Liver (tissue), 3 donors: ENCODE results near the gene SLC35B4.
"Not testable (repeated sequence)": the region's sequence is repeated elsewhere in the genome, so short reads cannot be mapped to it uniquely, and the experiment has no call there.

Experiments used
- CTCF ChIP-seq: fragments of 150-350 bp; IDR thresholded peaks from 2 replicates; pipeline ENCODE4 v1.5.1; 2017; ENCODE audit warnings: improper control_type of control experiment, low read depth, low read length; ENCODE audit not compliant: missing input control
- EGR1 ChIP-seq, 2 donors: IDR thresholded peaks; 2 replicates each; pipeline ENCODE4 v1.6.1; 2016 to 2018; ENCODE audit warnings: antibody characterized with exemption in 2 of 2, low read depth in 2 of 2
- GABPA ChIP-seq, 2 donors: IDR thresholded peaks in 1 of 2; conservative IDR thresholded peaks in 1 of 2; 2 replicates each; pipeline ENCODE4 v1.6.1; 2016; ENCODE audit warnings: antibody characterized with exemption in 2 of 2, mild to moderate bottlenecking in 1 of 2, moderate library complexity in 1 of 2
- SP1 ChIP-seq: IDR thresholded peaks from 2 replicates; pipeline ENCODE4 v1.6.1; 2018; ENCODE audit warnings: antibody characterized with exemption, mild to moderate bottlenecking
- TF ChIP-seq, protein P1 (sequence below): IDR thresholded peaks from 2 replicates; pipeline ENCODE4 v1.6.1; 2016; ENCODE audit warnings: antibody characterized with exemption
- donor health status: healthy.
- donor health status: healthy.

DNA sequence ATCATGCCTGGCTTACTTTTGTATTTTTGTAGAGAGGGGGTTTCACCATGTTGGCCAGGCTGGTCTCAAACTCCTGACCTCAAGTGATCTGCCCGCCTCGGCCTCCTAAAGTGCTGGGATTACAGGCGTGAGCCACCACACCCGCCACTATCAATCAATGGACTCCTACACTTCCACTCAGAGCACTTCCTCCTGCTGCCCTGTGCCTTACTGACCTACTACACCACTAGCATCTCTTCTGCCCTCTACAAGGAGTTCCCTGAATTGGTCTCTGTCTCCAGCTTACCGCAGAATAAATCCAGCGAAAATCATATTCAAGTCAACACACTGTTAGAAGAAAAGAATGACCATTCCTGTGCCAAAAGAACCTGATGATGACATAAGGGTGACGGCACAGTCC, 20.7 kb downstream of the SLC35B4 start:
- TF ChIP-seq GABPA (IDR thresholded peaks at IDR 0.05 in 1 of 2, conservative IDR thresholded peaks at IDR 0.05 in 1 of 2); CTCF; SP1; EGR1 (IDR thresholded peaks at IDR 0.05; ENCODE audit: low read depth in 2 of 2): not testable (repeated sequence)
- TF ChIP-seq, protein P1, sequence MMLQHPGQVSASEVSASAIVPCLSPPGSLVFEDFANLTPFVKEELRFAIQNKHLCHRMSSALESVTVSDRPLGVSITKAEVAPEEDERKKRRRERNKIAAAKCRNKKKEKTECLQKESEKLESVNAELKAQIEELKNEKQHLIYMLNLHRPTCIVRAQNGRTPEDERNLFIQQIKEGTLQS, result not testable (repeated sequence)
